GM18505 (cell line): ENCODE measurements around the gene NR2C2.
A peak's percentile ranks its signal among the peaks of the same experiment; 100 is the strongest.

Experiments used
- ATAC-seq: cut with Tn5 transposase; IDR thresholded peaks from one replicate; pipeline ENCODE4 v1.9.1; 2021; ENCODE audit not compliant: unreplicated experiment
- POLR2A ChIP-seq: IDR thresholded peaks from 4 replicates; pipeline ENCODE4 v1.6.1; 2011; ENCODE audit warnings: borderline replicate concordance; ENCODE audit not compliant: insufficient read depth, insufficient read length; ENCODE audit errors: extremely low read depth

The NR2C2 gene

DNA sequence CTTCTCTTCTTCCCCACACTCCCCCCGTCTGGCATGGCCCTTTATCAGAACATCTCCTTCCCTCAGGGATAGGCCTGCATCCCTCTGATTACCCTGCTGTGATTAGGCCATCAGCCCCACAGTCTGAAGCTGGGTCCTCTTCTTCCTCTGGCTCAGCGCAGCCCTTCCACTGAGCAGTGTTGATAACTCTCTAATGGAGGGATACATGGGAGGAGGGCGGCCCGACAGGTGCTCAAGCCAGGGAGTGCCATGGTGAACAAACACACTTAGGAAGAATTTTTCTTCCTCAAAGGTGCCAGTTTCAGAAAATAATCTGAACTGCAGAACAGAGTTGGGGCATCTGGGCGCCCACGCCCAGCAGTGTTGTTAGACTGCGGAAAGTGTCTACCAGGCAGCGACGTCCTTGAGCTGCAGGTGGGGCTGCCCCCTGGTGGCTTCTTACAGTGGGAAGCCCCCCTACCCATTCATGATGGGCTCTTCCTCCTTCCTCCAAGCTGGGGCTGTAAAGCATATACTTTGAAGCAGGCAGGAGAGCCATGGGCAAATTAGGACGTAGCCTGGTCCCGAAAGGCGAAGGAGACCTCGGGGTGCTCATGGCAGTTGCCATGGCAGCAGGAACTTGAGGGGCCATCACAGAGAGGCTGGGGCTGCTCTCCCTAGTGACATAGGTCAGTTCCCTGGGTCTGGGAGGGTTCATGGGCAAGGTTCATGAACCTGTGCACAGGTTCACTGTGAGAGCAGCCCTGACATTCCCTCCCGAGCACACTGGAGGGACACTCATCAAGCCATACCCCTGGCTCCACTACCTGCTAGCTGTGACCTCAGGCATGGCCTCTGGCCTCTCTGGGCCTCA is 33.2 kb upstream of the NR2C2 start:
- TF ChIP-seq POLR2A, result no peak
- no peak for ATAC-seq

DNA sequence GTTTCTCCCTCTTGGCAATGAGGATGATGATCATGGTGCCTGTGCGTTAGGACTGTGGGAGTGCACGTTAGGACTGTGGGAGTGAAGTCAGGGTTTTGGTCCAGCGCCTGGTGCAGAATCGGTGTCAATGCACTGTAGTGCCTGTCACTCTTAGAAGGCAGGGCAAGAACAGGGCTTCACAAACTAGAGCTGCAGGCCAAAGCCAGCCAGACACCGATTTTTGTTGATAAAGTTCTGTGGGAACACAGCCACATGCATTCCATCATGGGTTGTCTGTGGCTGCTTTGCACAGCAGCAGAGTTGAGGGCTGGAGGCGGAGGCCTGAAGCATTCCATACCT is 32.6 kb upstream of the NR2C2 start:
- ATAC-seq, result no peak

DNA sequence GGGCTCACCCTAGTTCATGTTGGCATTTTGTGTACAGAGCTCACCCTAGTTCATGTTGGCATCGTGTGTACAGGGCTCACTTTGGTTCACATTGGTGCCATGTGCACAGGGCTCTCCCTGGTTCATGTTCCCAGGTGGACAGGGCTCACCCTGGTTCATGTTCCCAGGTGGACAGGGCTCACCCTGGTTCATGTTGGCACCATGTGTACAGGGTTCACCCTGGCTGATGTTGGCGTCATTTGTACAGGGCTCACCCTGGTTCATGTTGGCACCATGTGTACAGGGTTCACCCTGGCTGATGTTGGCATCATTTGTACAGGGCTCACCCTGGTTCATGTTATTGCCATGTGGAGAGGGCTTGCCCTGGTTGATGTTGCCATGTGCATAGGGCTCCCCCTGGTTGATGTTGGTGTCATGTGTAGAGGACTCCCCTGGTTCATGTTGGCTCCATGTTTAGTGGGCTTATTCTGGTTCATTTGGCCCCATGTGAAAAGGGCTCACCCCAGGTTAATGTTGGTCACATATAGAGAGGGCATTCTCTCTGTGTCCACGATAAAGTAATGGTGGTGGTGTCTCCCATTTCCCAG is 31.7 kb upstream of the NR2C2 start:
- no peak for ATAC-seq
- no peak for TF ChIP-seq POLR2A

More for the DNA sequence above, 32.6 kb upstream of the NR2C2 start:
- no peak for TF ChIP-seq POLR2A

DNA sequence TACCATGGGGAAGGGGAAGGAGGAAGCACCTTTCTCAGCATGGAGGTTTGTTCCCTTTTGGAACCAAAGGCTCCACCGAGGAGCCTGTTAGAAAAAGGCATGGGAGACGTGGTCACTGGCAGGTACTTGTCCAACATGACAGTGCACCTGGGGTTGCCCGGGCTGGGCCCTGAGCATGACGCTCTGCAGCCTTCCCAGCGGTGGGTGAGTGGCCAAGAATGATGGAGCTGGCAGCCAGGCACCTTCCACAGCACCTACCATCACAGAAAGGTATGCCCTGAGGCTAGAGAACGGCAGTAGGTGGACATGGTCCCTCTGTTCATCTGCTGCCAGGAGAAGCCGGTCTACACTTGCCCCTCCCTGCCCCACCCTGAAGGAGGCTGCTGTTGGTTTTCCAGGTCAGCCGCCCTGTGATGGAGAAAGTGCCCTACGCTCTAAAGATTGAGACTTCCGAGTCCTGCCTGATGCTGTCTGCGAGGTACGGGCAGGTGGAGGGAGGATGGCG is 29.0 kb upstream of the NR2C2 start:
- no peak for ATAC-seq
- TF ChIP-seq POLR2A, result no peak

DNA sequence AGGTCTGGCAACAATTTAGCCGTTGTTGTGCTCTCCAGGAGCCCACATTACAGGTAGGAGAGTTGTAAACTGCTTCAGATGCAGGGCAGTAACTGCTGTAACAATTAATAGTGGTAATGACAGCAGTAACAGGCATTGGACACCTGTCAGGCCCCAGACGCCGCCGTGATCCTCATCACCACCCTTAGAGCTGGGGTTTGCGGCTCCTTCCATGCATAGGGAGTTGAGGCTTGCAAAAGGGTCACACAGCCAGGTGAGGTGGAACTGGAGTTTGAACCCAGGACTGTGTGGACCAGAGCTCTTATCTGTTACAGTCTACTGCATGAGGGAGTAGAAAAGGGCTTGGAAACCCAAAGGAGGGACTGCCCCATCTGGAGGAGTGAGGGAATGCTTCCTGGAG is 26.8 kb upstream of the NR2C2 start:
- TF ChIP-seq POLR2A, result no peak
- ATAC-seq, result no peak

DNA sequence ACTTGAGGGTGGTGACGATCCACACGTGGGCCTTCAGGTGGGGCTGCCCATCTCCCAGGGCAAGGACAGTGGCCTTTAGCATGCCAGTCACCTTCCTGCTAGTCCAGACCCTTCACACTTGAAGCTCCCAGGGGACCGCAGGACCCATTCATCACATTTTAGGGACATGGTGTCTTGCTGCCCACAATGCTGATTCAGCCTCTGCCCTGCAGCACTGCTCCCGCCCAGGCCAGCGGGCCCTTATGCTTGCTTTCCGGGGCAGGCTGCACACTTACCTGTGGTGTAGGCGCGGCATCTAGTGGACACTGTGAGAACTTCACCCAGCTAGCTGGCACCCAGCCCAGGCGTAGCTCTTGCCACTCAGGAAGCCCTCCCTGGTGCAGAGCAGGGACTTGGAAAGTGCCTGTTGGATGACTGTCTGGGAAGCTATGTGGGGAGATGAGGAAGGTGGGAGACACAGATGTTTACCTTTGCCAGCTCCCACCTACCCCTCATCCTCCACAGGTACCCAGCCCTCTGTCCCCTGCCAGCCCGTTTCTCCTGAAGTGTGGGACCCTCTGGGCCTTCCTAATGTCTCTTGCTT is 26.3 kb upstream of the NR2C2 start:
- ATAC-seq, result peak; percentile 71
- no peak for TF ChIP-seq POLR2A

DNA sequence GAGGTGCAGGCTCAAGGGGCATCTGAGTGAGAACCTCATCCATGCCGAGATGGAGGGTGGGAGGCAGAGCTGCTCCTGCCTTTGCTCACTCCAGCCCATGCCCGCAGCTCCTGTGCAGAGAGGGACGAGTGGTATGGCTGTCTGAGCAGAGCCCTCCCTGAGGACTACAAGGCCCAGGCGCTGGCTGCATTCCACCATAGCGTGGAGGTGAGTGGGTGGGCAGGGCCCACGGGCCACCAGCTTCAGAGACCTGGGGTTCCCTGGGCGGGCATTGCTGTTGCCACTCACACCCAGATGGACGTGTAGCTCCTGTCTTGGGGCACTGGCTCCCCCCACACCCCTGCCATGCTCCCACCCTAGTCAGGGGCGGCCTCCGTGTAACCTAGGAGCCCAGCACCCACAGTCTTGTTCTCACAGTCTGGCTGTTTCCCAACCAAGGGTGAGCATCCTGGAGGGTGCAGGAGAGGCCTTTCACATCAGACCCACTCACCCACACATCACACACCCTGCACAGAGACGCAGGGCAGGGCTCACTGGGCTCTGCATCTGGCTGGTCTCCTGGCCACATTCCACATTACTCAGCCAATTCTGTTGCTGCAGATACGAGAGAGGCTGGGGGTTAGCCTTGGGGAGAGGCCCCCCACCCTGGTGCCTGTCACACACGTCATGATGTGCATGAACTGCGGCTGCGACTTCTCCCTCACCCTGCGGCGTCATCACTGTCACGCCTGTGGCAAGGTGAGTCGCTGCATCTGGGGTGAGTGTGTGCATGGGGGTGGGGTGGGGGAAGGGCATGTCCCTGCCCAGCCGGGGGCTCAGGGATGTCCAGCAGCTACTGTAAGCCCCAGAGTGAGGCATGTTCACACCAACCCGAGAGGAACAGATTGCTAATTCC is 25.3 kb upstream of the NR2C2 start:
- TF ChIP-seq POLR2A, result no peak
- ATAC-seq, result no peak

DNA sequence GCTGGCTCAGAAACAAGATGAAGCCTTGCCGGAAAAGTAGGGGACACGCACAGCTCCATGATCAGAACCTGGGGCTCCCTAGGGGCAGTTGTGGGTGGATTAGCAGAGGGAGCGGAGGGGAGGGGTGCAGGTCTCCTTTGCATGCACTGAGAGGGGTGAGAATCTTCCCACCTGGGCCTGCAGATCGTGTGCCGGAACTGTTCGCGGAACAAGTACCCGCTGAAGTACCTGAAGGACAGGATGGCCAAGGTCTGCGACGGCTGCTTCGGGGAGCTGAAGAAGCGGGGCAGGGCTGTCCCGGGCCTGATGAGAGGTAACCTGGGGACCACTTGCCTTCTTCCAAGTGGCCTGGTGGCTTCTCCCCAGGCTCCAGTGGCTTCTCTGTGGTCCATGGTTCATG is 24.5 kb upstream of the NR2C2 start:
- no peak for ATAC-seq
- TF ChIP-seq POLR2A, result no peak

DNA sequence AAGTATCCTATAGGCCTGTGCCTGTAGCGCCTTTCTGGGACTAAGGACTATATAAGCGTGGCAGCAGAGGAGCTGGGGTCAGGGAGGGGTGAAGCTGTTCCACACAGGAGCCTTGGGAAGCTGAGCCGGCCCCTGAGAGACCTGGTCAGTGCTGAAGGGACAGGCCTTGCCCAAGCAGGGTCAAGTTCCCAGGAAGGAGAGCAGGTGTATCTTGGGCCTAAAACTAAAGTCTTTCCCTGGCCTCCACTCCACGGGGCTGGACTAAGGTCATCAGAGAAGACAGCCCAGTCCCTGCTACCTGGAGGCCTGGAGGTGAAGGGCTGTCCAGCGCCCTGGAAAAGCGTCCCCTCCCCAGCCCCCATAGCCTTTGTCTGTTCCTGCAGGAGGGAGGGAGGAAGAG is 23.9 kb upstream of the NR2C2 start:
- ATAC-seq, result no peak

DNA sequence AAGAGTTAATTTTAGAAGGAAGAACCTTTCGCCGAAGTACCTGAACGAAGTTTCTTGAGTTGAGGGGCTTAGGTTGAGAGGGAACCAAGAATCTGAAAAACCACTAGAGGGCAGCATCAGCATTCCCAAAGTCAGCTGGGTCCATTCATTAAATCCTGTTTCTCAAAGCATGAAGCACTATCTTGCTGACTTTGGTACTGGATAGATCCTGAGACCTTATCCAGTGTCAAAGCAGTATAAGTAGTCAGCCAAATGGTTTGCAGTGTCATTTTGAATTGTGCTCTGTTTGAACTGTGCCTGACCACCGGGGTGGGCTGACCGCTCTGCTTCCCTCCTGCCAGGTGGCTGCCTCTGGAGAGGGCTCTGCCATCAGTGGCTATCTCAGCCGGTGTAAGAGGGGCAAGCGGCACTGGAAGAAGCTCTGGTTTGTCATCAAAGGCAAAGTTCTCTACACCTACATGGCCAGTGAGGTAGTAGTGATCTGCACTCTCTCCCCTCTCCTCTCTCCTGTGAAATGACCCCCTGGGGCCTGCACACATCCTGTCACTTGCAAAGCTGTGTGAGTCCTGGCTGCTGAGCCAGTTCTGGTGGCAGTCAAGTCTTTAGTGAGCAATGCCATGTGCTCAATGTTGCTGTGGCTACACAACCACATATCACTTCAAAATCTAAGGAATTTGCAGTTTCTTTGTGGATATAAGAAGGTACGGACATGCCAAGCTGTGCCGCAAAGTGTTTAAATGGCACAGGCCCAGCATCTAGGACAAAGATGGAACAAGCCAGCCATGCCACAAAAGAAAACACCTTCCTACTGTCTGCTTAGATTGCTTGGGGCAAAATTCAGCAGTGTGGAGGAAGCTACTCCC is 21.4 kb upstream of the NR2C2 start:
- ATAC-seq, result no peak

More for the DNA sequence above, 23.9 kb upstream of the NR2C2 start:
- no peak for TF ChIP-seq POLR2A

DNA sequence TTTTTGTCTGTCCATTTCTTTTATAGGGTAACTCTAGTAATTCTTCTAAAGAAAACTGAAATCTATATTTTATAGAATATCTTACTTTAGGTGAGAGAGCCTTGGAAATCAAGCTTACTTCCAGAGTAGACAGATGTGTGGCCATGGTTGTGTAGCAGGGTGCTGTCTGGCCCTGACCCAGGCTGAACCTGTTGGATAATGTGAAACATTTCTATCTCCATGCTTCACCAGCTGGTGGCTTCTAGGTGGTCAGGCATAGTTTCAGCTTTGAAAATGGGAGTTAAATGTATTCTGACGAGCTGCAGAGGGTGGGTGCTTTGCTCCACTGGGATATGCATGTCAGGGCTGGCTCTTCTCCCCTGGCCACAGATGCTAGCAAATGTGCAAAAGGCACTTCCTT is 20.8 kb upstream of the NR2C2 start:
- no peak for TF ChIP-seq POLR2A
- no peak for ATAC-seq

More for the DNA sequence above, 21.4 kb upstream of the NR2C2 start:
- TF ChIP-seq POLR2A, result no peak

DNA sequence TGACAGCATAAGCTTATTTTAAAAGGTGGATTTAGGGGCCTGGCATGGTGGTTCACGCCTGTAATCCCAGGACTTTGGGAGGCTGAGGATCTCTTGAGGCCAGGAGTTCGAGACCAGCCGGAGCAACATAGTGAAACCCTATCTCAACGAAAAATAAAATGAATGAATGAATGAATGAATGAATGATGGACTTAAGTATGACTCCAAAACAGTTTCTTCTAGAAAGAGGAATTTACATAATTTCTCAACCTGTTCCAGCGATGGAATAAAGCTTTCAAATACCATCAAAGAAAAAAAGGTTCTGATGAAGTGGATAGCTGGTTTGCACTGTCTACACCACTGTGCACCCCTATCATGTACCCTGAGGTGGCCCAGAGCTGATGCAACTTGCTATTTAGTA is 20.1 kb upstream of the NR2C2 start:
- ATAC-seq, result no peak
- no peak for TF ChIP-seq POLR2A
